HUES64 (cell line): ENCODE measurements around the gene CDKAL1.

Source experiments
- H3K27ac ChIP-seq: 2 replicates; pipeline ENCODE4 v1.7.0; 2013; ENCODE audit warnings: low read depth, low read length, inconsistent platforms
- H3K27me3 ChIP-seq: 2 replicates; pipeline ENCODE4 v1.6.1; 2013; ENCODE audit warnings: mild to moderate bottlenecking, low read length; ENCODE audit not compliant: insufficient read depth
- H3K36me3 ChIP-seq: 2 replicates; pipeline ENCODE4 v1.6.1; 2013; ENCODE audit warnings: mild to moderate bottlenecking, low read length; ENCODE audit not compliant: insufficient read depth
- H3K4me1 ChIP-seq: 2 replicates; pipeline ENCODE4 v1.6.1; 2013; ENCODE audit warnings: mild to moderate bottlenecking, low read length, moderate library complexity; ENCODE audit not compliant: insufficient read depth
- H3K4me3 ChIP-seq: 2 replicates; pipeline ENCODE4 v1.5.1; 2013; ENCODE audit warnings: mild to moderate bottlenecking, low read length, moderate library complexity
- H3K9ac ChIP-seq: 2 replicates; pipeline ENCODE4 v1.6.1; 2013; ENCODE audit warnings: mild to moderate bottlenecking, low read depth, low read length
- H3K9me3 ChIP-seq: 2 replicates; pipeline ENCODE4 v1.6.1; 2013; ENCODE audit warnings: low read depth, low read length; ENCODE audit not compliant: insufficient read depth
- WGBS: fragments of 150-250, 120-280 bp; methylation state at CpG from one replicate; pipeline ENCODE4 v1.1.7; 2013; ENCODE audit warnings: missing lambda C conversion rate; 5-methylcytosine and 5-hydroxymethylcytosine counted together

CDKAL1 gene

GRCh38 chr6:20655317-20655716, 121.1 kb downstream of the CDKAL1 start:
- Histone ChIP-seq H3K36me3 (no peaks in the 10 kb centered on the region), H3K27ac (no peak overlapping the region), H3K9me3 (no peaks in the 10 kb centered on the region), H3K4me1 (peaks cover 13% of the 10 kb centered on the region; the same call in 1 of the 2 replicates), H3K4me3 (no peak overlapping the region), H3K9ac (no peak overlapping the region), H3K27me3 (no peaks in the 10 kb centered on the region)
- 92% methylated on average over 5 of the region's 5 CpGs for whole genome bisulfite sequencing

DNA sequence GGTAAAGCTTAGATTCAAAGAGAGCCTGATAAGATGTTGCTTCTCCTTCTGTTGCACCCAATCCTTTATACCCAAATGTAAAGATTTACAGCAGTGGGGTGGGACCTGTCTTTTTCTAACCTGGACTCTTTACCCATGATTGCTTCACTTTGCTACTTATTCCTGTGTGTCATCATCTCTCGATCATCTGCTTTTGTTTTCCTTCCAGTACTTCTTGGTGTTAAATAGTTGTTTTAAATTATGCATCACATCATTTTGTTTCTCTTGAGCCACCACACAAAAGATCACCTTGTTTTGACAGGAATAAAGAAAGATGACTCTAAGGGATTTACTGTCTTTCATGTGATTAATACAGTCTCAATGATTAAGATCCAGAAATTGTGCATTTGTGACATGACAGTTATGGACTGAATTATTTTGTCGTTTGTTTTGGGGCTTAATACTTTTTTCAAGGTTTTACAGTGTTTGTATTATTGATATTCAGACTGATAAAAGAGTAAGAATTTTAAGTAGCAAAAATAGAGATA, 123.1 kb downstream of the CDKAL1 start:
- Histone ChIP-seq H3K27me3 (no peaks in the 10 kb centered on the region), H3K9me3 (no peaks in the 10 kb centered on the region), H3K9ac (no peak overlapping the region), H3K36me3 (no peaks in the 10 kb centered on the region), H3K27ac (no peak overlapping the region), H3K4me1 (peaks cover 26% of the 10 kb centered on the region), H3K4me3 (no peak overlapping the region)
- WGBS, result 90% methylated on average over 1 of the region's 2 CpGs

DNA sequence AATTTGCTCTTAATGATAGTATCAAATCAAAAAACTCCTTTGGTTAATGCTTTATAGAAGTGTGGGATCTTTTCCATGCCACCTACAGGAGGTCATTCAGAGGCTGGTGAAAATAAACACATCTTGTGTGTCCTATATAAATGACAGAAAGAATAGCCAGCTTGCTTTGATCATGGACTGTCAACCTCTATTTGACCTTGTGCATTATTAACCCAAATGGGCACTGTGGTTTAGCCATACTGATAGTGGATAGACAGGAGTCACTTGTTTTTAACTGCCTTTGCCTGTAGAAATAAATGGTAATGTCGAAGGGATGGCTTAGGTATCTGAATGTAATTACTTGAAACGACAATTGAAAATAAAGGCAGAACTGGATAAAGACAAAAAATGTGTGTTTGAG, 123.8 kb downstream of the CDKAL1 start:
- no peaks in the 10 kb centered on the region for H3K27me3 ChIP-seq
- H3K9ac ChIP-seq, result no peak overlapping the region
- H3K4me1 ChIP-seq, result peaks cover 22% of the 10 kb centered on the region
- WGBS, result 96% methylated on average over 2 of the region's 2 CpGs
- no peak overlapping the region for H3K4me3 ChIP-seq
- no peaks in the 10 kb centered on the region for H3K36me3 ChIP-seq
- H3K9me3 ChIP-seq, result no peaks in the 10 kb centered on the region
- no peak overlapping the region for H3K27ac ChIP-seq

DNA sequence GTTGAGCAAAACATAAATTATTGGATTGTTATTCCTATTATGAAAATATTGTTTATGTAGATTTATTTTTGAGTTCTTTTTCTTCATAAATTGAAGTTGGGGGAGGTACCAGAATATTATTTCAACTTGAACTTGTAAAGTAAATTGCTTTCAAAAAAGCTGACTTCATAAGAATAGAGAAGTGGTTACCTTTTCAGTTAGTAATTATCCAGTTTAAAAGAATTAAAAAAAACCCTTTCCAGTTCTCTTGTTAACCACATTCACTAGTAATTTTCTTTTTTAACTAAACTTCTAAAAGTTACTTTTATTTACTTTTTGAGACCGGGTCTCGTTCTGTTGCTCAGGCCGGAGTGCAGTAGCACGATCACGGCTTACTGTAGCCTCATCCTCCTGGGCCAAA, 124.3 kb downstream of the CDKAL1 start:
- no peaks in the 10 kb centered on the region for H3K9me3 ChIP-seq
- H3K36me3 ChIP-seq, result no peaks in the 10 kb centered on the region
- peaks cover 22% of the 10 kb centered on the region for H3K4me1 ChIP-seq
- no peak overlapping the region for H3K9ac ChIP-seq
- no peak overlapping the region for H3K4me3 ChIP-seq
- WGBS, result 98% methylated on average over 5 of the region's 5 CpGs
- H3K27ac ChIP-seq, result no peak overlapping the region
- no peaks in the 10 kb centered on the region for H3K27me3 ChIP-seq

GRCh38 chr6:20660534-20660933, 126.3 kb downstream of the CDKAL1 start:
- Histone ChIP-seq H3K4me3 (no peak overlapping the region), H3K4me1 (peaks cover 22% of the 10 kb centered on the region), H3K27me3 (no peaks in the 10 kb centered on the region), H3K36me3 (no peaks in the 10 kb centered on the region), H3K9ac (no peak overlapping the region), H3K27ac (no peak overlapping the region), H3K9me3 (no peaks in the 10 kb centered on the region)
- 91% methylated on average over 1 of the region's 3 CpGs for whole genome bisulfite sequencing

DNA sequence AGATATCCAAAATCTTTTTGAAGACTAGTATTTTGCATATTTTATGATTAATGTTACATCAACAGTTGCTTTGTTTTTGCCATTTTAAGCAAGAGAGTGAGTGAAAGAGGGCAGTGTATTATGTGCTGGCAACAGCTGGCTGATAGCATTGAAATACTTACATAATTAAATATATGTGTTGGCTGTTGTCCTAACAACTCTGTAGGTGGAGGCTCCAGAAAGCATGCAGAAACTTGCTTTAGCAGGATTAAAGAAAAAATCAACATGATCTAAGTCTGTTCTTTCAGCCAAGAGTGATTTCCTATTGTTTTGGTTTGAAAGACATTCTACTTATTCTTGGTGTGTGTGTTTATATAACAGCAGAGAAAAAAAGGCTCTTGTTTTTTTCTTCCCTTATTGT, 127.5 kb downstream of the CDKAL1 start:
- Histone ChIP-seq H3K9me3 (no peaks in the 10 kb centered on the region), H3K9ac (no peak overlapping the region), H3K36me3 (no peaks in the 10 kb centered on the region), H3K4me1 (peaks cover 22% of the 10 kb centered on the region), H3K4me3 (no peak overlapping the region), H3K27ac (no peak overlapping the region), H3K27me3 (no peaks in the 10 kb centered on the region)

- peaks cover 29% of the 10 kb centered on the region for H3K4me1 ChIP-seq
- no peaks in the 10 kb centered on the region for H3K36me3 ChIP-seq
- H3K9ac ChIP-seq, result no peak overlapping the region
- no peaks in the 10 kb centered on the region for H3K27me3 ChIP-seq
- H3K27ac ChIP-seq, result no peak overlapping the region
- no peak overlapping the region for H3K4me3 ChIP-seq
- 83% methylated on average over 1 of the region's 1 CpG for WGBS
- no peaks in the 10 kb centered on the region for H3K9me3 ChIP-seq
Observed at GRCh38 chr6:20664250-20664649, 130.0 kb downstream of the CDKAL1 start.

- H3K4me3 ChIP-seq, result no peak overlapping the region
- H3K36me3 ChIP-seq, result no peaks in the 10 kb centered on the region
- H3K27me3 ChIP-seq, result no peaks in the 10 kb centered on the region
- 100% methylated on average over 1 of the region's 2 CpGs for WGBS
- peaks cover 34% of the 10 kb centered on the region for H3K4me1 ChIP-seq
- no peaks in the 10 kb centered on the region for H3K9me3 ChIP-seq
- H3K9ac ChIP-seq, result no peak overlapping the region
- no peak overlapping the region for H3K27ac ChIP-seq
Observed at GRCh38 chr6:20665290-20665689, 131.0 kb downstream of the CDKAL1 start.

- Histone ChIP-seq H3K4me1 (peaks cover 20% of the 10 kb centered on the region), H3K4me3 (no peak overlapping the region), H3K9ac (no peak overlapping the region), H3K27ac (no peak overlapping the region), H3K27me3 (no peaks in the 10 kb centered on the region), H3K36me3 (no peaks in the 10 kb centered on the region), H3K9me3 (no peaks in the 10 kb centered on the region)
- WGBS, result 96% methylated on average over 5 of the region's 6 CpGs
Observed at GRCh38 chr6:20669571-20670314, 135.5 kb downstream of the CDKAL1 start.

GRCh38 chr6:20670750-20671149, 136.5 kb downstream of the CDKAL1 start:
- Histone ChIP-seq H3K9ac (no peak overlapping the region), H3K27ac (no peak overlapping the region), H3K9me3 (no peaks in the 10 kb centered on the region), H3K4me1 (peaks cover 20% of the 10 kb centered on the region), H3K27me3 (no peaks in the 10 kb centered on the region), H3K4me3 (no peak overlapping the region), H3K36me3 (no peaks in the 10 kb centered on the region)
- 88% methylated on average over 1 of the region's 2 CpGs for WGBS

- no peak overlapping the region for H3K9ac ChIP-seq
- no peak overlapping the region for H3K4me3 ChIP-seq
- peaks cover 20% of the 10 kb centered on the region for H3K4me1 ChIP-seq
- no peaks in the 10 kb centered on the region for H3K27me3 ChIP-seq
- H3K36me3 ChIP-seq, result no peaks in the 10 kb centered on the region
- no peak overlapping the region for H3K27ac ChIP-seq
- no peaks in the 10 kb centered on the region for H3K9me3 ChIP-seq
- 97% methylated on average over 2 of the region's 2 CpGs for WGBS
Observed at GRCh38 chr6:20672038-20672437, 137.8 kb downstream of the CDKAL1 start.

- no peak overlapping the region for H3K27ac ChIP-seq
- 96% methylated on average over 4 of the region's 4 CpGs for WGBS
- no peaks in the 10 kb centered on the region for H3K27me3 ChIP-seq
- H3K9ac ChIP-seq, result no peak overlapping the region
- H3K4me3 ChIP-seq, result no peak overlapping the region
- H3K4me1 ChIP-seq, result peaks cover 10% of the 10 kb centered on the region; the same call in 1 of the 2 replicates
- no peaks in the 10 kb centered on the region for H3K9me3 ChIP-seq
- H3K36me3 ChIP-seq, result no peaks in the 10 kb centered on the region
Observed at GRCh38 chr6:20673458-20673857, 139.2 kb downstream of the CDKAL1 start.
